Measurements from ENCODE around the gene AJAP1. TPM values are rescaled to one million over a fixed set of nuclear protein-coding genes. Genes with fewer than 3 reads are reported as not detected.
A peak's percentile ranks its signal among the peaks of the same experiment; 100 is the strongest.

The AJAP1 gene
- total RNA-seq, 1 donor from 2014 or later = 0.17 TPM

- no peak for DNase-seq (ENCODE audit: low read depth)
- peak; percentile 91 for TF ChIP-seq CTCF (conservative IDR thresholded peaks at IDR 0.05; ENCODE audit: low read depth, low read length)
Measured at GRCh38 chr1:4652631-4653327, 1.6 kb upstream of the AJAP1 start.

GRCh38 chr1:4653328-4653660 is 1.1 kb upstream of the AJAP1 start:
- no peak for DNase-seq (ENCODE audit: low read depth)
- no peak overlapping the region for H3K4me3 ChIP-seq (ENCODE audit: low read depth, low read length)
- TF ChIP-seq CTCF (conservative IDR thresholded peaks at IDR 0.05; ENCODE audit: low read depth, low read length) = no peak

More at GRCh38 chr1:4652631-4653327, 1.6 kb upstream of the AJAP1 start:
- H3K4me3 ChIP-seq (ENCODE audit: low read depth, low read length) = no peak overlapping the region

- H3K4me3 ChIP-seq (ENCODE audit: low read depth, low read length) = peak overlapping the region; percentile 68
- TF ChIP-seq CTCF (conservative IDR thresholded peaks at IDR 0.05; ENCODE audit: low read depth, low read length) = no peak
- DNase-seq (ENCODE audit: low read depth) = no peak
Measured at GRCh38 chr1:4654764-4655673, 610 bp downstream of the AJAP1 start.

- no peak for DNase-seq (ENCODE audit: low read depth)
- peak overlapping the region; percentile 68 for H3K4me3 ChIP-seq (ENCODE audit: low read depth, low read length)
- peak; percentile 86 for TF ChIP-seq CTCF (conservative IDR thresholded peaks at IDR 0.05; ENCODE audit: low read depth, low read length)
Measured at GRCh38 chr1:4655674-4656532, 1.5 kb downstream of the AJAP1 start.

GRCh38 chr1:4656533-4657140 is 2.2 kb downstream of the AJAP1 start:
- no peak for DNase-seq (ENCODE audit: low read depth)
- no peak for TF ChIP-seq CTCF (conservative IDR thresholded peaks at IDR 0.05; ENCODE audit: low read depth, low read length)
- H3K4me3 ChIP-seq (ENCODE audit: low read depth, low read length) = peak overlapping the region; percentile 68

- no peak overlapping the region for H3K4me3 ChIP-seq (ENCODE audit: low read depth, low read length)
- DNase-seq (ENCODE audit: low read depth) = no peak
- no peak for TF ChIP-seq CTCF (conservative IDR thresholded peaks at IDR 0.05; ENCODE audit: low read depth, low read length)
Measured at GRCh38 chr1:4657244-4657789, 2.9 kb downstream of the AJAP1 start.
